Myocyte (in vitro differentiated cells): ENCODE data around the gene LYZ. TPM values are rescaled to one million over a fixed set of nuclear protein-coding genes. Genes with fewer than 3 reads are reported as not detected.

Experiments
- DNase-seq: peaks from one replicate; pipeline ENCODE4 v3.0.0-alpha.2; 2012; ENCODE audit warnings: low read depth
- total RNA-seq: library from RNA; depleted of rRNA; stranded (reverse); fragments of >200 nt; gene quantifications from 2 replicates; pipeline ENCODE4 v1.2.3, GENCODE V29; 2014

The LYZ gene
- total RNA-seq, 1 donor from 2014 or later: not detected

GRCh38 chr12:69338120-69338859, 9.9 kb upstream of the LYZ start:
- no peak for DNase-seq

- no peak for DNase-seq
Measured at GRCh38 chr12:69338936-69339335, 9.2 kb upstream of the LYZ start.

GRCh38 chr12:69339999-69340398, 8.2 kb upstream of the LYZ start:
- DNase-seq: no peak

- DNase-seq: peak; percentile 55
Measured at GRCh38 chr12:69341328-69341727, 6.9 kb upstream of the LYZ start.

- no peak for DNase-seq
Measured at GRCh38 chr12:69342421-69342820, 5.8 kb upstream of the LYZ start.

- DNase-seq: no peak
Measured at GRCh38 chr12:69343357-69343756, 4.8 kb upstream of the LYZ start.

GRCh38 chr12:69343885-69344612, 4.1 kb upstream of the LYZ start:
- no peak for DNase-seq

- DNase-seq: no peak
Measured at GRCh38 chr12:69345077-69345476, 3.1 kb upstream of the LYZ start.

- no peak for DNase-seq
Measured at GRCh38 chr12:69345742-69346141, 2.4 kb upstream of the LYZ start.

GRCh38 chr12:69350002-69350626, 1.9 kb downstream of the LYZ start:
- DNase-seq: no peak

GRCh38 chr12:69350777-69351176, 2.6 kb downstream of the LYZ start:
- DNase-seq: no peak

- no peak for DNase-seq
Measured at GRCh38 chr12:69351462-69352236, 3.5 kb downstream of the LYZ start.

- no peak for DNase-seq
Measured at GRCh38 chr12:69352904-69353303, 4.7 kb downstream of the LYZ start.

- no peak for DNase-seq
Measured at GRCh38 chr12:69354172-69354555, 6.0 kb downstream of the LYZ start.

GRCh38 chr12:69354556-69355187, 6.5 kb downstream of the LYZ start:
- DNase-seq: no peak

GRCh38 chr12:69355363-69356028, 7.3 kb downstream of the LYZ start:
- DNase-seq: no peak

- peak; percentile 88 for DNase-seq
Measured at GRCh38 chr12:69359531-69360347, 11.6 kb downstream of the LYZ start, which contains the start of gene YEATS4. YEATS4 (plus strand) TSS chr12:69359743; CDS start chr12:69359973, 230 bp downstream.

GRCh38 chr12:69360348-69360672, 12.1 kb downstream of the LYZ start:
- DNase-seq: no peak

GRCh38 chr12:69366796-69367195, 18.6 kb downstream of the LYZ start:
- DNase-seq: no peak

GRCh38 chr12:69368171-69368570, 20.0 kb downstream of the LYZ start:
- DNase-seq: no peak
